Karpas-422 (cell line): ENCODE results near the gene CYP26A1. TPM values are rescaled to one million over a fixed set of nuclear protein-coding genes. Genes with fewer than 3 reads are reported as not detected.
A peak's percentile ranks its signal among the peaks of the same experiment; 100 is the strongest.

Source experiments
- DNase-seq: peaks from one replicate; pipeline ENCODE4 v3.0.0-alpha.2; 2015
- H2AFZ ChIP-seq: fragments of 200-600 bp; sonication (generic); 2 replicates; pipeline ENCODE4 v1.6.1; 2014; ENCODE audit warnings: antibody characterized with exemption, low read length, mixed read lengths
- H3K27ac ChIP-seq: fragments of 200-600 bp; sonication (generic); 2 replicates; pipeline ENCODE4 v1.5.1; 2014; ENCODE audit warnings: mild to moderate bottlenecking, low read length, moderate library complexity
- H3K27me3 ChIP-seq: fragments of 200-600 bp; sonication (generic); 2 replicates; pipeline ENCODE4 v1.6.1; 2014; ENCODE audit warnings: low read length, mixed read lengths
- H3K36me3 ChIP-seq: fragments of 200-600 bp; sonication (generic); 2 replicates; pipeline ENCODE4 v1.6.1; 2014; ENCODE audit warnings: low read length, mixed read lengths; ENCODE audit not compliant: insufficient read depth
- H3K4me1 ChIP-seq: fragments of 200-600 bp; sonication (generic); 2 replicates; pipeline ENCODE4 v1.6.1; 2014; ENCODE audit warnings: mild to moderate bottlenecking, low read length, mixed read lengths
- H3K4me2 ChIP-seq: fragments of 200-600 bp; sonication (generic); 2 replicates; pipeline ENCODE4 v1.6.1; 2014; ENCODE audit warnings: low read length, low read depth, mild to moderate bottlenecking; ENCODE audit not compliant: poor library complexity, severe bottlenecking
- H3K4me3 ChIP-seq: fragments of 200-600 bp; sonication (generic); 2 replicates; pipeline ENCODE4 v1.5.1; 2014; ENCODE audit warnings: mild to moderate bottlenecking, antibody characterized with exemption, low read length, mixed read lengths
- H3K79me2 ChIP-seq: fragments of 200-600 bp; sonication (generic); 2 replicates; pipeline ENCODE4 v1.6.1; 2014; ENCODE audit warnings: mild to moderate bottlenecking, low read length, mixed read lengths
- H3K9ac ChIP-seq: fragments of 200-600 bp; sonication (generic); 2 replicates; pipeline ENCODE4 v1.6.0; 2014; ENCODE audit warnings: low read length
- H3K9me2 ChIP-seq: fragments of 200-600 bp; sonication (generic), shearing (Covaris generic); replicated peaks from 2 replicates; pipeline ENCODE4 v1.6.0; 2014; ENCODE audit warnings: mild to moderate bottlenecking, low read length, moderate library complexity; ENCODE audit not compliant: insufficient read depth
- H3K9me3 ChIP-seq: fragments of 300-700, 200-600 bp; sonication (generic); 2 replicates; pipeline ENCODE4 v1.6.1; 2014; ENCODE audit warnings: low read length, mixed read lengths
- H4K20me1 ChIP-seq: fragments of 200-600 bp; sonication (generic); 2 replicates; pipeline ENCODE4 v1.6.1; 2014; ENCODE audit warnings: mild to moderate bottlenecking, antibody characterized with exemption, low read length, low read depth; ENCODE audit not compliant: insufficient read depth
- total RNA-seq: library from RNA; depleted of rRNA; stranded (reverse); fragments of >200 nt; shearing (Covaris generic); gene quantifications from 2 replicates; pipeline ENCODE4 v1.2.3, GENCODE V29; 2014; ENCODE audit warnings: low replicate concordance

Gene CYP26A1
- total RNA-seq, 1 experiment from 2014 or later = not detected

GRCh38 chr10:93110472-93111146, 36.9 kb downstream of the CYP26A1 start:
- DNase-seq = no peak
- no peak overlapping the region for H3K4me3 ChIP-seq
- H3K4me1 ChIP-seq = no peaks in the 10 kb centered on the region
- H3K27me3 ChIP-seq = no peaks in the 10 kb centered on the region
- no peaks in the 10 kb centered on the region for H3K79me2 ChIP-seq
- H2AFZ ChIP-seq = no peak overlapping the region
- H3K27ac ChIP-seq = no peak overlapping the region
- H3K9ac ChIP-seq = no peak overlapping the region
- no peaks in the 10 kb centered on the region for H4K20me1 ChIP-seq
- H3K9me3 ChIP-seq = no peaks in the 10 kb centered on the region
- H3K9me2 ChIP-seq = no peaks in the 10 kb centered on the region
- no peak overlapping the region for H3K4me2 ChIP-seq
- no peaks in the 10 kb centered on the region for H3K36me3 ChIP-seq

GRCh38 chr10:93113042-93113441, 39.3 kb downstream of the CYP26A1 start:
- DNase-seq = no peak
- Histone ChIP-seq H3K9me3 (no peaks in the 10 kb centered on the region), H3K27ac (no peak overlapping the region), H3K27me3 (no peaks in the 10 kb centered on the region), H3K36me3 (no peaks in the 10 kb centered on the region), H3K9me2 (no peaks in the 10 kb centered on the region), H3K4me3 (no peak overlapping the region), H2AFZ (no peak overlapping the region), H3K9ac (no peak overlapping the region), H3K4me1 (no peaks in the 10 kb centered on the region), H3K4me2 (no peak overlapping the region), H3K79me2 (no peaks in the 10 kb centered on the region), H4K20me1 (no peaks in the 10 kb centered on the region)

- no peaks in the 10 kb centered on the region for H3K9me3 ChIP-seq
- no peak overlapping the region for H3K4me3 ChIP-seq
- H3K4me2 ChIP-seq = no peak overlapping the region
- H3K4me1 ChIP-seq = no peaks in the 10 kb centered on the region
- no peaks in the 10 kb centered on the region for H3K27me3 ChIP-seq
- no peak overlapping the region for H2AFZ ChIP-seq
- H3K79me2 ChIP-seq = no peaks in the 10 kb centered on the region
- H3K27ac ChIP-seq = no peak overlapping the region
- no peaks in the 10 kb centered on the region for H3K36me3 ChIP-seq
- no peaks in the 10 kb centered on the region for H3K9me2 ChIP-seq
- no peak overlapping the region for H3K9ac ChIP-seq
- H4K20me1 ChIP-seq = no peaks in the 10 kb centered on the region
- DNase-seq = peak; percentile 85
Observed at GRCh38 chr10:93115661-93116383, 42.1 kb downstream of the CYP26A1 start.

GRCh38 chr10:93121311-93121710, 47.6 kb downstream of the CYP26A1 start:
- H3K4me3 ChIP-seq = no peak overlapping the region
- no peaks in the 10 kb centered on the region for H3K9me2 ChIP-seq
- no peaks in the 10 kb centered on the region for H3K36me3 ChIP-seq
- H3K9me3 ChIP-seq = no peaks in the 10 kb centered on the region; the same call in 1 of the 2 replicates
- peaks cover 5% of the 10 kb centered on the region; the same call in 1 of the 2 replicates for H3K4me1 ChIP-seq
- H3K4me2 ChIP-seq = no peak overlapping the region
- H3K27me3 ChIP-seq = no peaks in the 10 kb centered on the region
- H3K9ac ChIP-seq = no peak overlapping the region
- DNase-seq = no peak
- H2AFZ ChIP-seq = no peak overlapping the region
- no peaks in the 10 kb centered on the region for H3K79me2 ChIP-seq
- H3K27ac ChIP-seq = no peak overlapping the region
- no peaks in the 10 kb centered on the region for H4K20me1 ChIP-seq

- no peak for DNase-seq
- Histone ChIP-seq H3K36me3 (no peaks in the 10 kb centered on the region), H3K79me2 (no peaks in the 10 kb centered on the region), H3K9me3 (no peaks in the 10 kb centered on the region; the same call in 1 of the 2 replicates), H3K9me2 (no peaks in the 10 kb centered on the region), H3K9ac (no peak overlapping the region), H3K27me3 (no peaks in the 10 kb centered on the region), H3K4me2 (no peak overlapping the region), H3K27ac (no peak overlapping the region), H2AFZ (no peak overlapping the region), H4K20me1 (no peaks in the 10 kb centered on the region), H3K4me3 (no peak overlapping the region), H3K4me1 (peaks cover 5% of the 10 kb centered on the region; the same call in 1 of the 2 replicates)
Observed at GRCh38 chr10:93123766-93124165, 50.1 kb downstream of the CYP26A1 start.

- Histone ChIP-seq H3K79me2 (no peaks in the 10 kb centered on the region), H4K20me1 (no peaks in the 10 kb centered on the region), H3K27ac (no peak overlapping the region), H3K36me3 (no peaks in the 10 kb centered on the region), H3K9ac (no peak overlapping the region), H3K9me3 (no peaks in the 10 kb centered on the region; the same call in 1 of the 2 replicates), H3K4me1 (peaks cover 5% of the 10 kb centered on the region; the same call in 1 of the 2 replicates), H3K4me3 (no peak overlapping the region), H3K4me2 (no peak overlapping the region), H3K9me2 (no peaks in the 10 kb centered on the region), H3K27me3 (no peaks in the 10 kb centered on the region), H2AFZ (no peak overlapping the region)
- peak; percentile 45 for DNase-seq
Observed at GRCh38 chr10:93124580-93125318, 51.1 kb downstream of the CYP26A1 start.

GRCh38 chr10:93125966-93126365, 52.3 kb downstream of the CYP26A1 start:
- no peak overlapping the region for H3K9ac ChIP-seq

More at GRCh38 chr10:93125966-93126365, 52.3 kb downstream of the CYP26A1 start:
- Histone ChIP-seq H4K20me1 (no peaks in the 10 kb centered on the region), H3K27ac (no peak overlapping the region), H3K4me2 (no peak overlapping the region), H3K79me2 (no peaks in the 10 kb centered on the region), H3K9me2 (no peaks in the 10 kb centered on the region), H3K36me3 (no peaks in the 10 kb centered on the region), H3K4me1 (peaks cover 5% of the 10 kb centered on the region; the same call in 1 of the 2 replicates), H3K9me3 (no peaks in the 10 kb centered on the region; the same call in 1 of the 2 replicates), H3K27me3 (no peaks in the 10 kb centered on the region), H2AFZ (no peak overlapping the region), H3K4me3 (no peak overlapping the region)
- no peak for DNase-seq
